NT2/D1 (cell line): ENCODE results near the gene IL21R.

ENCODE experiments used
- DNase-seq: peaks from one replicate; pipeline ENCODE4 v3.0.0-alpha.2; 2011; ENCODE audit warnings: low read depth, low spot score
- H3K27me3 ChIP-seq: 2 replicates; pipeline ENCODE4 v1.6.0; 2011; ENCODE audit warnings: mild to moderate bottlenecking; ENCODE audit not compliant: insufficient read length, insufficient read depth
- H3K36me3 ChIP-seq: 2 replicates; pipeline ENCODE4 v1.6.1; 2011; ENCODE audit warnings: mild to moderate bottlenecking, low read length, mixed read lengths; ENCODE audit not compliant: insufficient read depth, insufficient read length
- H3K4me1 ChIP-seq: 2 replicates; pipeline ENCODE4 v1.5.1; 2011; ENCODE audit not compliant: insufficient read depth, insufficient read length
- H3K4me3 ChIP-seq: 2 replicates; pipeline ENCODE4 v1.5.1; 2011; ENCODE audit warnings: low read depth; ENCODE audit not compliant: insufficient read length
- H3K9ac ChIP-seq: 2 replicates; pipeline ENCODE4 v1.6.0; 2011; ENCODE audit warnings: low read depth; ENCODE audit not compliant: insufficient read length
- H3K9me3 ChIP-seq: 2 replicates; pipeline ENCODE4 v1.5.1; 2011; ENCODE audit warnings: mild to moderate bottlenecking, low read length; ENCODE audit not compliant: insufficient read depth
- SUZ12 ChIP-seq: IDR thresholded peaks from 2 replicates; pipeline ENCODE4 v1.6.1; 2011; ENCODE audit not compliant: insufficient read length, insufficient read depth; ENCODE audit errors: extremely low read depth
- YY1 ChIP-seq: IDR thresholded peaks from 2 replicates; pipeline ENCODE4 v1.6.1; 2011; ENCODE audit not compliant: insufficient read length, insufficient read depth
- ZNF274 ChIP-seq: IDR thresholded peaks from 2 replicates; pipeline ENCODE4 v1.6.1; 2011; ENCODE audit warnings: mild to moderate bottlenecking, low read depth, low read length

IL21R gene

DNA sequence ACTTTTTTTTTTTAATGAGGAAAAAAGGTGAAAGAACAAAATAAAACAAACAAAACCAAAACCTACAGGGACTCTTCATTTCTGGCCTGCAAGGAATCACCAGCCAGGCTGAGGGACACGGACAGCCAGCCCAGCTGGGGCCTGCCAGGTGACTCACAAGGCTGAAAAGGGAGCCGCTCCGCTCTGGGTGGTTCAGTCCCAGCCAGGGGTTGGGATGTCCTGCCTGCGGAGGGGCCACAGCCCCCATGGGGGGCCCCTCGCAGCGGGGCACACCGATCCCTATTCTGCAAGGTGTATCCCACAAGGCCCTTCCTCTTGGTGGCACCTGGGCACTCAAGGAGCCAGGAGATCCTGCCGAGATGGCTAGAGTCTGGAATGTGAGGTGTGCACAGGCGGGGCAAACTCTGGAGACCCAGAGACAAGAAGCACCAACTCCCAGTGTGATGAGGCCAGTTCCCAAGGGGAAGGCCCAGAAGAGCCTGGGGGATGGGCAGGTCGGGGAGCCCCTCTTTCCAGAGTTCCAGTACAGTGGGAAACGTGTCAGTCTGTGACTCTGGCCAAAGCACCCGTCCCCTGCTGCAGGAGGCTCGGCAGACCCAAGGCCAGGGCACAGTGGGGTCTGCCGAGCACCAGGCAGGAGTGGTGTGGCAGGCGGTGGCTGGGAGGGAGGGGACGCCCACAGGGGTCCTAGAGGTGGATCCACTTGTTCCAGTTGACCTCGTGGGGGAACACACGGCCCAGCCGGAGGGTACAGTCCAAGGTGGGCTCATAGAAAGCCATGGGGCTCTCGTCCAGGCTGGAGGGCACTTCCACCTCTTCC, 58.9 kb downstream of the IL21R start:
- no peak for TF ChIP-seq ZNF274
- no peak for TF ChIP-seq YY1
- no peak for TF ChIP-seq SUZ12
- Histone ChIP-seq H3K36me3 (peaks cover 75% of the 10 kb centered on the region), H3K27me3 (no peaks in the 10 kb centered on the region), H3K4me3 (no peak overlapping the region), H3K9ac (no peak overlapping the region), H3K4me1 (no peaks in the 10 kb centered on the region), H3K9me3 (no peaks in the 10 kb centered on the region)
- DNase-seq = no peak

DNA sequence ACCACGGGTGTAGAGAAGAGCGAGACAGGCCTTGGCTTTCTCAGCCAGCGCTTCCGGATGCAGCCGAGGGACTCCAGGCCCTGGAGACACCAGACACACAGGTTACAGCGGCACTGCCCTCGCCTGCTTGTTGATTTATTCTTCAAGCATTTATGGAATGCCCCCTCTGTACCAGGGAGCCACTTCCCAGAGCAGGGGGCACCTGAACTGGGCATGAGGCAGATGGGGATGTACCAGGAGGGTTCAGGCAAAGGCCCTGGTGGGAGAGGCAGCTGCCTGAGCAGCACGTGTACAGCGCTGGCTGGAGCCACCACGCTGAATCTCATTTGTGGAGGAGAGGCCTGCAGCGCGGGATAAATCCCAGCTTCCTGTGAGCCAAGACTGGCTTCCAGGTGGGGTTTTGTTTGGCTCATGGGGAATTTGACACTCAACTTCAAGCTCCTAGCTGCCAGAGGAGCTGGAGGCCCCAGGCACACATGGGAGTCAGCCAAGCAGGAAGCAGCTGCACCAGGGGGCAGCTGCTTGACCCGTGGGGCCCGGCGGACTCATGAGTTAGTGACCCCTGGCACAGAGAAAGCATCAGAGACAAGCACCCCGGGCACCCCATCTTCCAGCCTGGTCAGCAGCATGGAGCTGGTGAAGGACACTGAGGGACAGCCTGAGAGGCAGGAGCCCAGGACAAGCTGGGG, 59.7 kb downstream of the IL21R start:
- Histone ChIP-seq H3K9me3 (no peaks in the 10 kb centered on the region), H3K36me3 (peaks cover 82% of the 10 kb centered on the region), H3K9ac (peak overlapping the region; percentile 8), H3K4me3 (no peak overlapping the region), H3K4me1 (no peaks in the 10 kb centered on the region), H3K27me3 (no peaks in the 10 kb centered on the region)
- TF ChIP-seq ZNF274 = no peak
- no peak for TF ChIP-seq SUZ12
- no peak for TF ChIP-seq YY1
- DNase-seq = no peak

DNA sequence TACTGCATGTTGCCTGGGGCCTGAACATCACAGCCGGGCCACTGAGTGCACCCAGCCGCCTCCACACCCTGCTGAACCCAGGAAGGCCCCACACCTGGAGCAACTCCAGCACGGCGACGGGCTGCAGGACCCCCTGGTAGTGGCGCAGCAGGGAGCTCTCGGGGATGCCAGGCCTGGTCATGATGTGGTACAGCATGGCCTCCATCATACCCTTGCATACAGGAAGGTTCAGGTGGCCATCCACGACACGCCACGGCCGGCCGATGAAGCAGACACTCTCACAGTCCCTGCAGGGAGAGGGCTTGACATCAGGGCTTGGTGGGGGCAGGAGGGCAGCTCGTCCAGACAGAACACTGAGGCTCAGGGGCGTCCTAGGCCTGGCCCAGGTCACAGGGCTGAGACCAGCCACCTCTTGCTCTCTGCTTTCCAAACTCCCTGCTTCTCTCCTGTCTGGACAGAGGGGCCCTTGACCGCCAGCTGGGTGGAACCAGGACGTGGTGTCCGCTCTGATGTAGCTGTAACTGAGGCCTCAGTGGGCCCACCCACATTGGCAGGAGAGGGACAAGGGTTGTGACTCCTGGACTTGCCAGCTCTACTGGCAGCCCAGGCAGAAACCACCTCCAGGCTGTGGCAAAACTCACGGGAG, 60.3 kb downstream of the IL21R start:
- no peaks in the 10 kb centered on the region for H3K27me3 ChIP-seq
- H3K36me3 ChIP-seq = peaks cover 89% of the 10 kb centered on the region
- no peaks in the 10 kb centered on the region for H3K4me1 ChIP-seq
- no peak overlapping the region for H3K4me3 ChIP-seq
- TF ChIP-seq SUZ12 (no peak), ZNF274 (no peak), YY1 (no peak)
- H3K9me3 ChIP-seq = no peaks in the 10 kb centered on the region
- H3K9ac ChIP-seq = no peak overlapping the region
- DNase-seq = no peak

DNA sequence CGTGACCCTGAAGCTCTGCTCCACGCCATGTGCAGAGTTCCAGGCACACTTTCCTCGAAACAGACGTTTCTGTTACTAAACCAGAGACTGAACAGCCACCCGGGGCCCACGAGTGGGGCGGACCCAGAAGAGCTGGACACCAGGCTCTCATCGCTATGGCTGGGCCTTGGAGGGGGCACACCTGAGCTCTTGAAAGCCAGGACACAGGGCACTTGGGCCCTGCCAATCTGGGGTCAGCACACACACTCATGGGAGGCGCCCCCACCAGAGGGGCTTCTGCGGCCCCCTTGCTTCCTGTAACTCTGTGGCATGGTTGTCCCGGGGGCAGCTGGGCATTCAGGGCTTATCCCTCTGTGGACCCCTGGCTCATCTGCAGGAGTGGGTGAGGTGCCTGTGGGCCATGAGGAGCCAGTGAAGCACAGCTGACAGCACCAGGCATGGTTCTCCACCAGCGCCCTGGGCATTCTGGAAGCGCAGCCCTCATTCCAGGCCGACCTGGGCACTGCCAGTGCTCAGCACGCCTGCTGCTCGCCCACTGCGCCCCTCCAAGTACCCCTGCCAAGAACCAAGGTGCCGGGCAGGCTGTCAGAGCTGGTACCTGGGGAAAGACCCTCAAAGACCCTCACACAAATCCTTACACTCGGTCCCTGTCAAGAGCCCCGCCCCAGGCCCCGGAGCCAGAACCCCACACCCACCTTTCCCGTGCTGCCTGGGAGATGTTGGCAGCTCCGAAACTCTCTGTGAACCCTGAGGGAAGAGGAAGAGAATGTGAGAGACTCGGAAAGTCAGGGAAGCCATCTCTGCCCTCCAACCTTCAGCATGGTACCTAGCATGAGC, 61.1 kb downstream of the IL21R start:
- H3K27me3 ChIP-seq = no peaks in the 10 kb centered on the region
- no peaks in the 10 kb centered on the region for H3K9me3 ChIP-seq
- no peak for DNase-seq
- H3K36me3 ChIP-seq = peaks cover 96% of the 10 kb centered on the region
- no peak for TF ChIP-seq YY1
- no peak for TF ChIP-seq SUZ12
- TF ChIP-seq ZNF274 = no peak
- H3K9ac ChIP-seq = no peak overlapping the region
- H3K4me3 ChIP-seq = no peak overlapping the region
- H3K4me1 ChIP-seq = no peaks in the 10 kb centered on the region

DNA sequence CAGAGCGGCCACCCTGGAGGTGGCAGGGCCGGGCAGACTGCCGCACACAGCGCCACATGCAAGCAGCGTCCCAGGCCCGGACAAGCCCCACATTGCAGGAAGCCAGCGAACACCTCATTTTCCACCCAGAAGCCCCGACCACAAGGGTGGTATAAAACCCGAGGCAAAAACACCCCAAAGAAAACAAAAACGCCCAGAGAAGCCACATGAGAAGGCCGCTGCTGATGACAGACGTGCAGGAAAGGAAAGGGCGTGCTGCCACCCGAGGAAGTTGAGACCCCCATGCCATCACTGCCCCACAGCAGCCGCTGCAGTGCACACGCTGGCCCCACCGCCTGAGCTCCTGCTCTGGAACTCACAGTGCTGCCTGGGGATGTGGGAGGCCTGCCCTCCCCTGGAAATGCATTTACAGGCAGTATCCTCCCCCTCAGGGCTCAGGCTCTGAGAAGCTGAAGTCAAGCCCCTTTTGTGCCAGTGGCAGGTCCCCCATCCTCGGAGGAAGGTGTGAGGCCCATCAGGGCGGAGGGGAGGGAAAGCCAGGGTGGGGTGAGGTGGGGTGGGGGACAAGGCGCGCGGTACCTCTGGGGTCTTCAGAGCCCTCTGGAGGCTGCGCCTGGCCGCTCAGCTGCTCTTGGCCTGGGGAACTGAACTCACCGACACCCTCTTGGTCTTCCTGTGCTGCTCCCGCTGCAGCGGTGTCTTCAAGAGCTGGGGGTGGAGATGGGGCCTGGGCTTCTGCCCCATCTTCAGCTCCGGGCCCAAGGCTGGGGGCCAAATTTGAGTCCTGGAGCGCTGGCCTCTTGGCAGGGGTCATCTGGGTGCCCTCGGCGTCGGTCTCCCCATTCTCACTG, 62.0 kb downstream of the IL21R start:
- Histone ChIP-seq H3K9me3 (no peaks in the 10 kb centered on the region; the same call in 1 of the 2 replicates), H3K36me3 (peaks cover 100% of the 10 kb centered on the region), H3K4me1 (no peaks in the 10 kb centered on the region), H3K27me3 (no peaks in the 10 kb centered on the region), H3K4me3 (no peak overlapping the region), H3K9ac (no peak overlapping the region)
- TF ChIP-seq ZNF274 (no peak), YY1 (no peak), SUZ12 (no peak)
- no peak for DNase-seq
